Non-pigmented ciliary epithelial cell (primary cell): ENCODE measurements around the gene GRAMD4.

Source experiments
- DNase-seq: peaks from one replicate; pipeline ENCODE4 v3.0.0-alpha.2; 2010; ENCODE audit warnings: low read depth

The GRAMD4 gene

GRCh38 chr22:46725096-46725495 is 104.9 kb downstream of the GRAMD4 start:
- no peak for DNase-seq

- DNase-seq: no peak
These were observed 106.1 kb downstream of the GRAMD4 start for GRCh38 chr22:46726066-46726985.

GRCh38 chr22:46726986-46727317 is 106.8 kb downstream of the GRAMD4 start:
- no peak for DNase-seq

GRCh38 chr22:46727813-46728364 is 107.7 kb downstream of the GRAMD4 start:
- DNase-seq: no peak

GRCh38 chr22:46728470-46728869 is 108.3 kb downstream of the GRAMD4 start:
- no peak for DNase-seq
